Activated naive CD8-positive, alpha-beta T cell treated with anti-CD3 and anti-CD28 coated beads, Interleukin-2, amount 50 U/mL, for 24 hours (primary cell): ENCODE data around the gene DENND1B.
"Not testable (repeated sequence)": the region's sequence is repeated elsewhere in the genome, so short reads cannot be mapped to it uniquely, and the experiment has no call there.

ENCODE experiments used
- ATAC-seq: fragments of 150-1000 bp; cut with Tn5 transposase; one replicate; pipeline ENCODE4 v1.10.0; 2021
- DNase-seq: peaks from one replicate; pipeline ENCODE4 v3.0.0; 2021
- H3K27ac Mint-ChIP-seq: one replicate; pipeline ENCODE4 v1.8.0; 2021; ENCODE audit warnings: mild to moderate bottlenecking, mixed read lengths
- H3K27me3 Mint-ChIP-seq: one replicate; pipeline ENCODE4 v1.8.0; 2021; ENCODE audit warnings: mixed read lengths
- H3K36me3 Mint-ChIP-seq: one replicate; pipeline ENCODE4 v1.8.0; 2021; ENCODE audit warnings: low read depth, mixed read lengths
- H3K4me1 Mint-ChIP-seq: one replicate; pipeline ENCODE4 v1.8.0; 2021; ENCODE audit warnings: mixed read lengths
- H3K4me3 Mint-ChIP-seq: one replicate; pipeline ENCODE4 v1.8.0; 2021; ENCODE audit warnings: mild to moderate bottlenecking, moderate library complexity, mixed read lengths
- H3K9me3 Mint-ChIP-seq: one replicate; pipeline ENCODE4 v1.8.0; 2021; ENCODE audit warnings: mixed read lengths

Gene DENND1B

DNA sequence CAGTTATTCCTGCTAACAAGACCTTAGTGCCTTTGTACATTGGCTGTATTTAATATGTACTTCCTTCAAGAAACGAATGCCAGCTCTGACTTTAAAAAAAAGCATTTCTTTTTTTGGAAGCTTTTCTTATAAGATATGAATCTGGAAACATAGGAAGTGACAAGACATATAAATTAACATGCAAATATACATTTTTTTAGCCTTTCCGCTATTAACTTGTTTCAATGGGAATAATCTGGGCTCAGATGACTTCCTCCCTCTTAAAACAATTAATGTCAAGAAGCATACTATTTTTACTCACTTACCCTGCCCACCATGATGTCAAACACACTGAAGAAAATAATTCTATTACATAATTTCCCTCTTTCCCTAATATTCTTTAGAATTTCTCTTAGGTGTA is 1.4 kb downstream of the DENND1B start:
- peaks cover 71% of the 10 kb centered on the region for H3K4me1 Mint-ChIP-seq
- H3K27me3 Mint-ChIP-seq, result no peaks in the 10 kb centered on the region
- DNase-seq, result no peak
- H3K27ac Mint-ChIP-seq, result peak overlapping the region; percentile 94
- ATAC-seq, result no peak
- H3K9me3 Mint-ChIP-seq, result no peaks in the 10 kb centered on the region
- peaks cover 12% of the 10 kb centered on the region for H3K36me3 Mint-ChIP-seq
- H3K4me3 Mint-ChIP-seq, result peak overlapping the region; percentile 92

GRCh38 chr1:197771904-197772556 is 3.2 kb downstream of the DENND1B start:
- no peak for ATAC-seq
- H3K4me3 Mint-ChIP-seq, result no peak overlapping the region

DNA sequence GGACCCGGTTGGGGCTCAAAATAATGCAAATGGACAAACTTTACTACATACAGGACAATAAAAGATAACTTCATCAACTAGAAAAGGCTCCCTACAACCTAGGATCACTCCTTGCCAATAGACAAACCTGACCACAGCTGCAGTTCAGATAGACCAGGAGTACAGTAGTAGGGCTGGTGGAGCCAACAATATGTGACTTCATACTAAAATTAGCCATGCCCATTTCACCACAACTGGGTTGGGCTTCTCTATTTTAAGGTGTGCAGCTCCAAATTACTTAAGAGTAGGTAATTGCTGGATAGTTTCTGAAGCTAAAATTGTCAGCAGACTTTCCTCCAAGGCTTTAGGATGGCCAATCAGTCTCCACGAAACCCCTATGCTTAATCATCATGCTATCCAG is 3.9 kb downstream of the DENND1B start:
- Mint-ChIP-seq H3K4me3 (no peak overlapping the region), H3K27ac (no peak overlapping the region), H3K36me3 (peaks cover 16% of the 10 kb centered on the region), H3K4me1 (peaks cover 62% of the 10 kb centered on the region), H3K27me3 (no peaks in the 10 kb centered on the region), H3K9me3 (no peaks in the 10 kb centered on the region)
- ATAC-seq (no peak), DNase-seq (no peak)

More at GRCh38 chr1:197771904-197772556, 3.2 kb downstream of the DENND1B start:
- Mint-ChIP-seq H3K36me3 (peaks cover 16% of the 10 kb centered on the region), H3K9me3 (no peaks in the 10 kb centered on the region), H3K27ac (no peak overlapping the region), H3K4me1 (peaks cover 69% of the 10 kb centered on the region), H3K27me3 (no peaks in the 10 kb centered on the region)
- no peak for DNase-seq

DNA sequence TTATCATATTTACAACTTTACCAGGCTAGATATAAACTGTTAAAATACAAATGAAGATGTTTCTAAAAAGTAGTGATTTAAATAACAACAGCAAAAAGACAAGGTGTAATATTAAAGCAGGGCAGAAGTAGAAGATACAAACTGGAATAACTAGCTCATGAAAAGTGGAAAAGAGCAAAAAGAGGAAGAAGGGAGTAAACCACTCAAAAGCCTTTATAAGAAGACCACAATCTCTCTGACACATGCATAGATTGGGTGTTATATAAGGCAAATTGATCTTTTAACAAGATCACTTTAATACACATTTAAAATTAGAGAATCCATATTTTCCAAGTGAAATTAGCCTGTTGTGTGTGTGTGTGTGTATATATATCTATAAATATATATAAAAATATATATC is 5.0 kb downstream of the DENND1B start:
- H3K27ac Mint-ChIP-seq, result no peak overlapping the region
- peaks cover 62% of the 10 kb centered on the region for H3K4me1 Mint-ChIP-seq
- ATAC-seq (no peak), DNase-seq (no peak)
- no peaks in the 10 kb centered on the region for H3K27me3 Mint-ChIP-seq
- peaks cover 18% of the 10 kb centered on the region for H3K36me3 Mint-ChIP-seq
- no peaks in the 10 kb centered on the region for H3K9me3 Mint-ChIP-seq
- no peak overlapping the region for H3K4me3 Mint-ChIP-seq

DNA sequence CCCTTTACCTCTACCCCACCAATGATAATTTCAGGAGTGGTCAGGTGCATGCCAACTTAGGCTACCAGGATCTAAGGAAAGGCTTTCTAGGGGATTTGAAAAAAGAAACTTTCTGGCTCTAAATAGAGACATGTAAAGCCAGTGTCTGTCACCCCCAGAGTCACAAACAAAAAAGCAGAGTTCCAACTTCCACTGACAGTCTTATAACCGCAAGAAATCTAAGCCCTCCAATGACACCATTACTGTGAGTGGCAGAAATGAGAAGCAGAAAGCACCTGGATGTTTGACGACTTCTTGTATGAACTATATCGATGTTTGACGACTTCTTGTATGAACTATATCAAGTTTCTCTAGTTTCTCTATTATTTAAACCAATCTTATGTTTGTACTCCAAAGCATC is 6.0 kb downstream of the DENND1B start:
- H3K27ac Mint-ChIP-seq, result no peak overlapping the region

DNA sequence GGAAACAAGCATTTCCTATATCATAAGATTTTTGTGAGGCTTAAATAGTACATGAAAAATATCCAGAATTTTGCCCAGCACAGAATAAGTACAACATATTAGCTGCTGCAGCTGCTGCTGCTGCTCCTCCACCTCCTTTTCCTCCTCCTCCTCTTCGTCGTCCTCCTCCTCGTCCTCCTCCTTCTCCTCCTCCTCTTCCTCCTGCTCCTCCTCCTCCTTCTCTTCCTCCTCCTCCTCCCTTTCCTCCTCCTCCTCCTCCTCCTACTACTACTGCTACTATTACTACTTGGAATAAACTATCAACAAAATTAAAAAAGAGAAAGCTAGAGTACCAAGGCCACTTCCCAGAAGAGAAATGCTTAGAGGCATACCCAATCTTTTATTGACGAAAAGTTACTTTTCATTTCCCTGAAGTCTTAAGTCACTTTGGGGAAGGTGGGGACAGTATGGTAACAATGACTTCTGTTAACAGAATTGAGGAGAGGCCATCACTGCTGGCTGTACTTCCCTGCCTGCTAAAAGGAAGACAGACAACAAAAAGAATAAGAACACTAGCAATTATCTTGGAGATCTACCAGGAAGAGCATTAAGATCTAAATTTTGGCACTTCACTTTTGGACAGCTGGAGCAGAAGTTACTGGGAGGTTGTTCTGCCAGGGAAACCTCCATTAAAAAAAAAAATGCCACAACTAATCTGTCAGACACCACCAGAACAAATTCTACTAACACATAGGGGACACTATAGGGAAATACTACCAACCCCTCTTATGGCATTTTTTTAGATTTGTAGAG is 7.1 kb downstream of the DENND1B start:
- Mint-ChIP-seq H3K4me1 (peaks cover 62% of the 10 kb centered on the region), H3K27me3 (no peaks in the 10 kb centered on the region), H3K36me3 (peaks cover 18% of the 10 kb centered on the region), H3K9me3 (no peaks in the 10 kb centered on the region), H3K4me3 (no peak overlapping the region), H3K27ac (peak overlapping the region; percentile 1)
- DNase-seq, result no peak
- ATAC-seq, result no peak

More for the DNA sequence above, 6.0 kb downstream of the DENND1B start:
- H3K4me3 Mint-ChIP-seq, result no peak overlapping the region
- H3K27me3 Mint-ChIP-seq, result no peaks in the 10 kb centered on the region
- H3K9me3 Mint-ChIP-seq, result no peaks in the 10 kb centered on the region
- peaks cover 66% of the 10 kb centered on the region for H3K4me1 Mint-ChIP-seq
- no peak for ATAC-seq
- DNase-seq, result no peak
- peaks cover 18% of the 10 kb centered on the region for H3K36me3 Mint-ChIP-seq

DNA sequence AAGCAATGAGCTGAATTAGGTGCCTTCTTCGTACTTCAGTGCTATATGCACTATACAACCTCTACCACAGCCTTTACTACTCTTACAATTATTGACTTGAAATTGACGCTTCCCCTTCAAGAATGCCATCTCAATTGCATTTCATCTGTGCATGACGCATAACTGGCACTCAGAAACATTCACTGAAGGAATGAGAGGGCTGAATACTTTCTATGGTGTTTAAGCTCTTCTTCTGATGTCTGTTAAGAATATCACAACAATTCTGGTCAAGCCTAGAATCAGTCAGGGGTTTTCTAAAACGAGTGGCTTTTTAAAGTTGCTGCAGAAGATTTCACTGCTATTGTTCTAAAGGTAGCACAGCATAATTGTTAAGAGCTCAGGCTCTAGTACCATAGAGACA is 11.5 kb downstream of the DENND1B start:
- Mint-ChIP-seq H3K27me3 (no peaks in the 10 kb centered on the region), H3K36me3 (peaks cover 9% of the 10 kb centered on the region), H3K27ac (no peak overlapping the region), H3K4me1 (peaks cover 48% of the 10 kb centered on the region), H3K4me3 (no peak overlapping the region), H3K9me3 (no peaks in the 10 kb centered on the region)
- DNase-seq (no peak), ATAC-seq (no peak)

GRCh38 chr1:197763307-197763706 is 12.0 kb downstream of the DENND1B start:
- H3K27ac Mint-ChIP-seq, result no peak overlapping the region
- no peak overlapping the region for H3K4me3 Mint-ChIP-seq
- H3K4me1 Mint-ChIP-seq, result peaks cover 46% of the 10 kb centered on the region
- no peak for ATAC-seq
- H3K36me3 Mint-ChIP-seq, result peaks cover 11% of the 10 kb centered on the region
- no peak for DNase-seq
- no peaks in the 10 kb centered on the region for H3K27me3 Mint-ChIP-seq
- no peaks in the 10 kb centered on the region for H3K9me3 Mint-ChIP-seq

DNA sequence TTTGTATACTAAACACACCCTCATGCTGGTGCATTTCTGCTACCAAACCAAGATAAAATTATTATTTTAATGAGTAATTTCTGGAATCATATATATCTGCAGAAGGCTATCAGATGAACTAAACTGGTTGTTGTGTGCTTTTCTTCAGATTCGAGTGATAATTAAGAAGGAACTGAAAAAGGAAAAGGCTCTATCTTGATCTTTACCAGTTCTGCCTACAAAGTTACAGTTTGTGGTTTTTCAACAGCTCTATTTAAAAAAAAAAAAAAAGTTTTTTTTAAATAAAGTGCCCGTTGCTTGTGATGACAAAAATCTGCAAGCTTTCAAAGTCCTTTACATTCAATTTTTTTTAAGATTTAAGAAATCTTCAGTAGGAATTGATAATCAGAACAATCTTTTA is 13.6 kb downstream of the DENND1B start:
- Mint-ChIP-seq H3K27ac (no peak overlapping the region), H3K36me3 (peaks cover 8% of the 10 kb centered on the region), H3K4me3 (no peak overlapping the region), H3K27me3 (no peaks in the 10 kb centered on the region), H3K9me3 (no peaks in the 10 kb centered on the region), H3K4me1 (peaks cover 42% of the 10 kb centered on the region)
- no peak for DNase-seq
- ATAC-seq, result no peak

GRCh38 chr1:197755553-197755952 is 19.7 kb downstream of the DENND1B start:
- not testable (repeated sequence) for H3K9me3 Mint-ChIP-seq, H3K27ac Mint-ChIP-seq, H3K4me3 Mint-ChIP-seq, H3K27me3 Mint-ChIP-seq, H3K36me3 Mint-ChIP-seq, DNase-seq, ATAC-seq
- peaks cover 20% of the 10 kb centered on the region for H3K4me1 Mint-ChIP-seq

GRCh38 chr1:197752652-197753164 is 22.6 kb downstream of the DENND1B start:
- peaks cover 23% of the 10 kb centered on the region for H3K4me1 Mint-ChIP-seq
- H3K27ac Mint-ChIP-seq, ATAC-seq, H3K36me3 Mint-ChIP-seq, H3K9me3 Mint-ChIP-seq, H3K4me3 Mint-ChIP-seq, H3K27me3 Mint-ChIP-seq, DNase-seq: not testable (repeated sequence)

DNA sequence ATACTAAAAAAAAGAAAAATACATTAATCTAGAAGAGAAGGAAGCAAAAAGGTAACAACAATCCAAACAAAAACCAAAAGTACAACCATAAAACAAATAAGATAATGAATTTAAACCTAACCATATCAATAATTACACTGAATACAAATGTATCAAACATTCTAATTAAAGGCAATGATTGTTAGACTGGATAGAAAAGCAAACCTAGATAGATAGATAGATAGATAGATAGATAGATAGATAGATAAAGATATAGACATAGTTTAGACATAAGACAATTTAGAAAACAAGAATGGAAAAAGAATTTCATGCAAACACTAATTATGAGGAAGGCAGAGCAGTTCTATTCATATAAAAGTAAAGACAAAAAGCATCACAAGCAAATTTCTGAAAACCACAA is 24.9 kb downstream of the DENND1B start:
- Mint-ChIP-seq H3K36me3 (peaks cover 16% of the 10 kb centered on the region), H3K27me3 (no peaks in the 10 kb centered on the region), H3K4me3 (no peak overlapping the region), H3K4me1 (peaks cover 18% of the 10 kb centered on the region), H3K9me3 (no peaks in the 10 kb centered on the region), H3K27ac (no peak overlapping the region)
- DNase-seq (no peak), ATAC-seq (no peak)

DNA sequence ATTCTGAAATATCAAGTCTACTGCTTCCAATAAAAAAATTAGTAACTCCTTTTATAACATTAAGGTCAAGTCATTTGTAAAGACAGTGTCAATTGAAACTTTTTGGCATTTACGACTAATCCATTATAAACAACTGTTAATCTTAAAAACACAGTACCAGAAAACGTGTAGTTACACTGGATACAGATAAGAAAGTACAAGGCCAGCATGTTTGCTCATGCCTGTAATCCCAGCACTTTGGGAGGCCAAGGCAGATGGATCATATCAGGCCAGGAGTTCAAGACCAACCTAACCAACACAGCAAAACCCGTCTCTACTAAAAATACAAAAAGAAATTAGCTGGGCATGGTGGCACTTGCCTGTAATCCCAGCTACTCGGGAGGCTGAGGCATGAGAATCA is 29.4 kb downstream of the DENND1B start:
- Mint-ChIP-seq H3K27me3 (no peaks in the 10 kb centered on the region), H3K9me3 (peaks cover 5% of the 10 kb centered on the region), H3K36me3 (peaks cover 17% of the 10 kb centered on the region), H3K4me1 (peaks cover 32% of the 10 kb centered on the region), H3K27ac (no peak overlapping the region), H3K4me3 (no peak overlapping the region)
- DNase-seq (no peak), ATAC-seq (no peak)

GRCh38 chr1:197744979-197745378 is 30.3 kb downstream of the DENND1B start:
- H3K27me3 Mint-ChIP-seq, result no peaks in the 10 kb centered on the region
- H3K27ac Mint-ChIP-seq, result no peak overlapping the region
- no peak for ATAC-seq
- H3K36me3 Mint-ChIP-seq, result peaks cover 17% of the 10 kb centered on the region
- peaks cover 5% of the 10 kb centered on the region for H3K9me3 Mint-ChIP-seq
- H3K4me1 Mint-ChIP-seq, result peaks cover 25% of the 10 kb centered on the region
- no peak for DNase-seq
- no peak overlapping the region for H3K4me3 Mint-ChIP-seq

GRCh38 chr1:197743578-197743977 is 31.7 kb downstream of the DENND1B start:
- no peak overlapping the region for H3K4me3 Mint-ChIP-seq
- ATAC-seq (no peak), DNase-seq (no peak)
- no peak overlapping the region for H3K27ac Mint-ChIP-seq
- H3K36me3 Mint-ChIP-seq, result peaks cover 17% of the 10 kb centered on the region
- H3K9me3 Mint-ChIP-seq, result peaks cover 5% of the 10 kb centered on the region
- no peaks in the 10 kb centered on the region for H3K27me3 Mint-ChIP-seq
- H3K4me1 Mint-ChIP-seq, result peaks cover 35% of the 10 kb centered on the region
